ENCODE results near the gene PAPPA. TPM values are rescaled to one million over a fixed set of nuclear protein-coding genes. Genes with fewer than 3 reads are reported as not detected.

PAPPA gene
- total RNA-seq, 1 experiment from 2014 or later, result 0.17 TPM

GRCh38 chr9:116165912-116166311, 12.3 kb downstream of the PAPPA start:
- H2BK12ac ChIP-seq (ENCODE audit: insufficient read length, low read depth, low read length), result no peak overlapping the region

More at GRCh38 chr9:116165912-116166311, 12.3 kb downstream of the PAPPA start:
- H3T11ph ChIP-seq (ENCODE audit: low read length), result no peak overlapping the region
- Mint-ChIP-seq H3K4me1 (0 out of 4 replicates have a peak, but pooled peaks cover 0 to 2% of the 10 kb centered on the region in 2 experiments), H3K36me3 (ENCODE audit: insufficient read depth in 1 of 3, low read depth in 3 of 3) (no peaks in the 10 kb centered on the region; a peak in 2 of 7 replicates), H3K27me3 (ENCODE audit: low read depth) (peaks cover 16% of the 10 kb centered on the region), H3K9me3 (no peaks in the 10 kb centered on the region; a peak in 1 of 5 replicates), H3K4me3 (no peak overlapping the region), H3K27ac (no peak overlapping the region)
- no peak overlapping the region for H3K4ac ChIP-seq (ENCODE audit: low read depth, low read length)
- no peaks in the 10 kb centered on the region for H4K20me1 ChIP-seq (ENCODE audit: control insufficient read depth, insufficient read depth, insufficient read length)
- no CpG with 5 or more reads among the region's 2 CpGs for WGBS (ENCODE audit: extremely low coverage, insufficient read length, low lambda C conversion rate)
- H3K27me3 ChIP-seq (ENCODE audit: insufficient read depth, low read length), result no peaks in the 10 kb centered on the region
- no peak overlapping the region for H2BK120ac ChIP-seq (ENCODE audit: low read depth, low read length, poor library complexity, severe bottlenecking)
- no peak overlapping the region for H2AFZ ChIP-seq (ENCODE audit: low read length)
- no peak overlapping the region for H3K14ac ChIP-seq (ENCODE audit: insufficient read depth, low read length)
- H2BK5ac ChIP-seq (ENCODE audit: insufficient read length, low read length), result no peak overlapping the region
- no peak overlapping the region for H4K8ac ChIP-seq (replicated peaks; ENCODE audit: insufficient read length, low read depth, low read length)
- no peak overlapping the region for H2BK20ac ChIP-seq (ENCODE audit: low read depth, low read length, poor library complexity, severe bottlenecking)
- H3K9ac ChIP-seq (ENCODE audit: extremely low read depth, insufficient read length, low read length), result no peak overlapping the region
- no peak for TF ChIP-seq CTCF (conservative IDR thresholded peaks at IDR 0.05)
- no peak for DNase-seq
- H3K27ac ChIP-seq (ENCODE audit: insufficient read length, low read depth, low read length), result no peak overlapping the region
- no peaks in the 10 kb centered on the region for H3K79me1 ChIP-seq (ENCODE audit: insufficient read depth, low read depth, low read length, poor library complexity, severe bottlenecking)
- no peak overlapping the region for H3K56ac ChIP-seq (ENCODE audit: insufficient read length, low read depth, low read length)
- no peaks in the 10 kb centered on the region for H3K79me2 ChIP-seq (ENCODE audit: insufficient read depth, low read length)
- H2BK15ac ChIP-seq (ENCODE audit: low read depth, low read length), result no peak overlapping the region
- no peak overlapping the region for H4K5ac ChIP-seq (ENCODE audit: insufficient read length, low read depth, low read length)
- H3K9me3 ChIP-seq (ENCODE audit: control insufficient read depth, low read depth, low read length), result no peaks in the 10 kb centered on the region
- H4K91ac ChIP-seq (ENCODE audit: insufficient read length, low read depth, low read length), result no peak overlapping the region
- H3K23me2 ChIP-seq (ENCODE audit: insufficient read length, low read depth, low read length, poor library complexity, severe bottlenecking), result no peaks in the 10 kb centered on the region
- H3K4me1 ChIP-seq (ENCODE audit: insufficient read depth, low read length), result no peaks in the 10 kb centered on the region
- no peak overlapping the region for H3K23ac ChIP-seq (ENCODE audit: insufficient read length, low read depth, low read length)
- H3K4me2 ChIP-seq (ENCODE audit: insufficient read depth, insufficient read length, low read length), result no peak overlapping the region
- H2AK5ac ChIP-seq (ENCODE audit: insufficient read length, low read length), result no peak overlapping the region
- H3K18ac ChIP-seq (ENCODE audit: insufficient read length, low read depth, low read length), result no peak overlapping the region

Data from H9 (cell line).